ENCODE results near the gene KAZN. TPM values are rescaled to one million over a fixed set of nuclear protein-coding genes. Genes with fewer than 3 reads are reported as not detected.

Gene KAZN
- polyA plus RNA-seq, 1 donor (not counting 4 experiments of a cell fraction or from before 2014, with no cell fraction given) = 5.9 TPM

DNA sequence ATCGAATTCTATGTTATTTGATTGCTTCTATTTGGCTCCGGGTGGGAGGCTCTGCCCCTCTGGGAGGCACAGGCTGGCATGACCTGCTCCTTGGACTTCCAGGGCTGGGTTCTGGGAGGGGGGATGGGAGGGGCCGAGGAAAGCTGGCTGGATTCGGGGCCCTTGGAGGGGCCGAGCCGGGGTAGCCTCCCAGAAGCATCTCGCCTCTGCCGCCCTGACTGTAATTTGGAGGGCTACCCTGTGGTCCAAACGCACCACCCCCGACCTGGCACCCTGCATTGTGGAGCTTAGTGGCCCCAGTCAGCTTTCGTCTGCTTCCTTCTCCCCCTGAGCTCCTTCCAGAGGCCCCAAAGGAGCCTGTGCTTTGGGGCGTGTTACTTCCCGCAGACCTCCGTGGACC is 469.7 kb downstream of the KAZN start:
- no peak for FAIRE-seq
- H3K9me3 ChIP-seq (ENCODE audit: control insufficient read depth, low read depth, low read length) = no peaks in the 10 kb centered on the region
- peaks cover 8% of the 10 kb centered on the region for H3K4me1 ChIP-seq (ENCODE audit: control insufficient read depth, extremely low read depth, insufficient read depth, low read length)
- H3K27ac ChIP-seq (ENCODE audit: control insufficient read depth, insufficient read depth, low read length) = no peak overlapping the region
- dilution Hi-C loops (cut with MboI; ENCODE audit: extremely low pct_ligation_motif_present, low sequenced_read_pairs) = no loop called here
- no peaks in the 10 kb centered on the region for H3K79me2 ChIP-seq (ENCODE audit: control insufficient read depth, insufficient read depth, low read length)
- no peaks in the 10 kb centered on the region for H4K20me1 ChIP-seq (ENCODE audit: control insufficient read depth, extremely low read depth, insufficient read depth, low read length)
- no peak overlapping the region for H3K9ac ChIP-seq (ENCODE audit: control insufficient read depth, extremely low read depth, insufficient read depth, low read length)
- TF ChIP-seq CTCF (optimal IDR thresholded peaks at IDR 0.05 in 1 of 3, IDR thresholded peaks at IDR 0.05 in 1 of 3, conservative IDR thresholded peaks at IDR 0.05 in 1 of 3; ENCODE audit: extremely low read depth in 1 of 3, insufficient read depth in 2 of 3, low read length in 3 of 3) (no peak), EZH2 (IDR thresholded peaks at IDR 0.05; ENCODE audit: low read length) (no peak)
- H3K4me2 ChIP-seq (ENCODE audit: control insufficient read depth, extremely low read depth, insufficient read depth, low read depth, low read length) = no peak overlapping the region
- H2AFZ ChIP-seq (ENCODE audit: control insufficient read depth, low read length) = no peak overlapping the region
- H3K27me3 ChIP-seq (ENCODE audit: control insufficient read depth, extremely low read depth, insufficient read depth, low read length) = no peaks in the 10 kb centered on the region
- peaks cover 9 to 12% of the 10 kb centered on the region in 2 experiments for H3K36me3 ChIP-seq (ENCODE audit: control insufficient read depth in 2 of 2, extremely low read depth in 1 of 2, insufficient read depth in 2 of 2, low read length in 2 of 2)
- no peak overlapping the region for H3K4me3 ChIP-seq (ENCODE audit: control insufficient read depth in 2 of 3, extremely low read depth in 1 of 3, insufficient read depth in 2 of 3, low read depth in 1 of 3, low read length in 3 of 3)
- H3K9me1 ChIP-seq (ENCODE audit: control insufficient read depth, extremely low read depth, insufficient read depth, low read length) = no peaks in the 10 kb centered on the region
- DNase-seq (ENCODE audit: low read depth, low spot score) = no peak

GRCh38 chr1:15068997-15069396 is 470.5 kb downstream of the KAZN start:
- Histone ChIP-seq H3K4me1 (ENCODE audit: control insufficient read depth, extremely low read depth, insufficient read depth, low read length) (peaks cover 3% of the 10 kb centered on the region), H3K36me3 (ENCODE audit: control insufficient read depth in 2 of 2, extremely low read depth in 1 of 2, insufficient read depth in 2 of 2, low read length in 2 of 2) (peaks cover 2 to 7% of the 10 kb centered on the region in 2 experiments), H2AFZ (ENCODE audit: control insufficient read depth, low read length) (no peak overlapping the region), H3K9me3 (ENCODE audit: control insufficient read depth, low read depth, low read length) (no peaks in the 10 kb centered on the region), H3K9ac (ENCODE audit: control insufficient read depth, extremely low read depth, insufficient read depth, low read length) (no peak overlapping the region), H3K4me3 (ENCODE audit: control insufficient read depth in 2 of 3, extremely low read depth in 1 of 3, insufficient read depth in 2 of 3, low read depth in 1 of 3, low read length in 3 of 3) (no peak overlapping the region), H3K79me2 (ENCODE audit: control insufficient read depth, insufficient read depth, low read length) (no peaks in the 10 kb centered on the region), H3K27me3 (ENCODE audit: control insufficient read depth, extremely low read depth, insufficient read depth, low read length) (no peaks in the 10 kb centered on the region), H4K20me1 (ENCODE audit: control insufficient read depth, extremely low read depth, insufficient read depth, low read length) (no peaks in the 10 kb centered on the region), H3K4me2 (ENCODE audit: control insufficient read depth, extremely low read depth, insufficient read depth, low read depth, low read length) (no peak overlapping the region), H3K27ac (ENCODE audit: control insufficient read depth, insufficient read depth, low read length) (no peak overlapping the region), H3K9me1 (ENCODE audit: control insufficient read depth, extremely low read depth, insufficient read depth, low read length) (no peaks in the 10 kb centered on the region)
- dilution Hi-C loops (cut with MboI; ENCODE audit: extremely low pct_ligation_motif_present, low sequenced_read_pairs) = no loop called here
- DNase-seq (ENCODE audit: low read depth, low spot score) = no peak
- FAIRE-seq = no peak
- no peak for TF ChIP-seq CTCF (optimal IDR thresholded peaks at IDR 0.05 in 1 of 3, IDR thresholded peaks at IDR 0.05 in 1 of 3, conservative IDR thresholded peaks at IDR 0.05 in 1 of 3; ENCODE audit: extremely low read depth in 1 of 3, insufficient read depth in 2 of 3, low read length in 3 of 3)
- TF ChIP-seq EZH2 (IDR thresholded peaks at IDR 0.05; ENCODE audit: low read length) = no peak
